Activated CD4-positive, alpha-beta T cell treated with anti-CD3 and anti-CD28 coated beads for 36 hours (primary cell): ENCODE measurements around the gene DHX29. TPM values are rescaled to one million over a fixed set of nuclear protein-coding genes. Genes with fewer than 3 reads are reported as not detected.

Experiments
- ATAC-seq: fragments of 200-7000 bp; cut with Tn5 transposase; one replicate; pipeline ENCODE4 v1.10.0; 2021; ENCODE audit warnings: mild to moderate bottlenecking, moderate library complexity
- CTCF ChIA-PET: fragments of 350-600 bp; sonication (Branson Sonifier 250); formaldehyde crosslinking; loops from one replicate; lab custom pipeline; 2021; ENCODE audit warnings: antibody characterized with exemption; lab: Charles Lee
- POLR2A ChIA-PET: fragments of 350-600 bp; sonication (Branson Sonifier 250); formaldehyde crosslinking; loops from one replicate; lab custom pipeline; 2021; ENCODE audit warnings: antibody characterized with exemption, inconsistent platforms; lab: Charles Lee
- DNase-seq: peaks from one replicate; pipeline ENCODE4 v3.0.0-alpha.2; 2020
- H3K27ac Mint-ChIP-seq: one replicate; pipeline ENCODE4 v1.8.0; 2021; ENCODE audit warnings: mixed read lengths
- H3K27me3 Mint-ChIP-seq: one replicate; pipeline ENCODE4 v1.8.0; 2021; ENCODE audit warnings: mixed read lengths
- H3K36me3 Mint-ChIP-seq: one replicate; pipeline ENCODE4 v1.8.0; 2021; ENCODE audit warnings: low read depth, mixed read lengths
- H3K4me1 Mint-ChIP-seq: one replicate; pipeline ENCODE4 v1.8.0; 2021; ENCODE audit warnings: mixed read lengths
- H3K4me3 Mint-ChIP-seq: one replicate; pipeline ENCODE4 v1.8.0; 2021; ENCODE audit warnings: mild to moderate bottlenecking, moderate library complexity, mixed read lengths
- H3K9me3 Mint-ChIP-seq: one replicate; pipeline ENCODE4 v1.8.0; 2021; ENCODE audit warnings: low read depth, mixed read lengths
- intact Hi-C, 2 experiments: fragments of 100-400 bp; cut with DNase I in 1 of 2; cut with micrococcal nuclease in 1 of 2; formaldehyde crosslinking; loops; one replicate each; pipeline versions ENCODE4 v1.14.2 to v1.15.1; 2022 to 2024; cut with DNase I, micrococcal nuclease
- total RNA-seq, 2 experiments: library from RNA; stranded (reverse); gene quantifications; one replicate each; pipeline ENCODE4 v1.2.3, GENCODE V29; 2021

DHX29 gene
- total RNA-seq, 2 experiments from 2014 or later, result 12.1 to 12.9 TPM

GRCh38 chr5:55232271-55232984, 75.1 kb downstream of the DHX29 start:
- ChIA-PET POLR2A (interaction anchor here (0.5 to 0.6 kb wide), 2 partner anchors 32 to 54 kb away, joined by 3 read pairs; no protein-coding TSS in a partner anchor), CTCF (interaction anchor here (0.6 to 2.0 kb wide), 10 partner anchors 9 to 302 kb away, joined by 3 to 8 read pairs (median 4); partner anchors contain the start of genes CDC20B, DHX29 and MTREX)
- peak overlapping the region; percentile 73 for H3K4me3 Mint-ChIP-seq
- no peaks in the 10 kb centered on the region for H3K36me3 Mint-ChIP-seq
- intact Hi-C loops, result loop anchor here (1.0 to 10.0 kb wide), 2 partner anchors 9 to 328 kb away; no protein-coding TSS in a partner anchor
- no peaks in the 10 kb centered on the region for H3K9me3 Mint-ChIP-seq
- H3K4me1 Mint-ChIP-seq, result peaks cover 36% of the 10 kb centered on the region
- DNase-seq, result peak; percentile 27
- H3K27ac Mint-ChIP-seq, result no peak overlapping the region
- H3K27me3 Mint-ChIP-seq, result peaks cover 67% of the 10 kb centered on the region
- ATAC-seq, result peak; percentile 3

GRCh38 chr5:55231919-55232270, 75.6 kb downstream of the DHX29 start:
- H3K36me3 Mint-ChIP-seq, result no peaks in the 10 kb centered on the region
- ATAC-seq, result no peak
- peaks cover 37% of the 10 kb centered on the region for H3K4me1 Mint-ChIP-seq
- intact Hi-C loops, result loop anchor here (1.0 to 10.0 kb wide), 2 partner anchors 9 to 327 kb away; no protein-coding TSS in a partner anchor
- peak overlapping the region; percentile 73 for H3K4me3 Mint-ChIP-seq
- H3K27ac Mint-ChIP-seq, result no peak overlapping the region
- ChIA-PET POLR2A (interaction anchor here (0.6 kb wide), 1 partner anchor 54 kb away, joined by 3 read pairs; no protein-coding TSS in a partner anchor), CTCF (interaction anchor here (0.6 to 2.0 kb wide), 9 partner anchors 10 to 189 kb away, joined by 3 to 8 read pairs (median 4); partner anchors contain the start of genes CDC20B, DHX29 and MTREX)
- H3K27me3 Mint-ChIP-seq, result peaks cover 66% of the 10 kb centered on the region
- H3K9me3 Mint-ChIP-seq, result no peaks in the 10 kb centered on the region
- no peak for DNase-seq

- POLR2A ChIA-PET, result interaction anchor here (0.6 kb wide), 1 partner anchor 13 kb away, joined by 7 read pairs; no protein-coding TSS in a partner anchor
- DNase-seq (peak; percentile 45), ATAC-seq (no peak)
- H3K4me1 Mint-ChIP-seq, result peaks cover 39% of the 10 kb centered on the region
- no peaks in the 10 kb centered on the region for H3K36me3 Mint-ChIP-seq
- H3K27ac Mint-ChIP-seq, result no peak overlapping the region
- H3K9me3 Mint-ChIP-seq, result no peaks in the 10 kb centered on the region
- peaks cover 62% of the 10 kb centered on the region for H3K27me3 Mint-ChIP-seq
- intact Hi-C loops, result loop anchor here in 1 of 2 experiments (10.0 kb wide), 1 partner anchor 326 kb away; no protein-coding TSS in a partner anchor
- H3K4me3 Mint-ChIP-seq, result peak overlapping the region; percentile 73
- CTCF ChIA-PET, result interaction anchor here (0.6 to 2.0 kb wide), 9 partner anchors 10 to 326 kb away, joined by 3 to 8 read pairs (median 4); partner anchors contain the start of genes CDC20B, DHX29 and MTREX
Observed at GRCh38 chr5:55231029-55231918, 76.2 kb downstream of the DHX29 start.

GRCh38 chr5:55230086-55230629, 77.3 kb downstream of the DHX29 start:
- no peaks in the 10 kb centered on the region for H3K36me3 Mint-ChIP-seq
- ATAC-seq, result peak; percentile 5

GRCh38 chr5:55227664-55228430, 79.6 kb downstream of the DHX29 start:
- ChIA-PET CTCF (interaction anchor here (1.0 to 1.3 kb wide), 3 partner anchors 12 to 78 kb away, joined by 3 to 5 read pairs (median 3); no protein-coding TSS in a partner anchor), POLR2A (interaction anchor here (0.6 kb wide), 1 partner anchor 61 kb away, joined by 4 read pairs; no protein-coding TSS in a partner anchor)
- Mint-ChIP-seq H3K4me3 (peak overlapping the region; percentile 61), H3K9me3 (no peaks in the 10 kb centered on the region), H3K36me3 (no peaks in the 10 kb centered on the region), H3K4me1 (peaks cover 47% of the 10 kb centered on the region), H3K27ac (no peak overlapping the region), H3K27me3 (peaks cover 81% of the 10 kb centered on the region)
- peak; percentile 20 for DNase-seq
- no peak for ATAC-seq
- intact Hi-C loops, result loop anchor here (1.0 to 5.0 kb wide), 4 partner anchors 55 to 304 kb away; partner anchors contain the start of genes DHX29 (in 2 of the 2), MTREX (in 2 of the 2), CDC20B (in 1 of the 2) and PLPP1 (in 1 of the 2)

More at GRCh38 chr5:55230086-55230629, 77.3 kb downstream of the DHX29 start:
- CTCF ChIA-PET, result interaction anchor here (1.0 to 1.9 kb wide), 2 partner anchors 10 to 77 kb away, joined by 4 to 8 read pairs; partner anchors contain the start of genes DHX29 and MTREX
- peaks cover 71% of the 10 kb centered on the region for H3K27me3 Mint-ChIP-seq
- POLR2A ChIA-PET, result no interaction called here
- H3K9me3 Mint-ChIP-seq, result no peaks in the 10 kb centered on the region
- no peak overlapping the region for H3K27ac Mint-ChIP-seq
- no peak overlapping the region for H3K4me3 Mint-ChIP-seq
- DNase-seq, result peak; percentile 29
- intact Hi-C loops, result loop anchor here in 1 of 2 experiments (10.0 kb wide), 1 partner anchor 325 kb away; no protein-coding TSS in a partner anchor
- peaks cover 41% of the 10 kb centered on the region for H3K4me1 Mint-ChIP-seq

- Mint-ChIP-seq H3K4me3 (peak within 1 kb of the TSS; percentile 61), H3K4me1 (peaks cover 45% of the 10 kb centered on the region), H3K9me3 (no peaks in the 10 kb centered on the region), H3K27me3 (peaks cover 82% of the 10 kb centered on the region), H3K27ac (no peak within 1 kb of the TSS), H3K36me3 (no peaks in the 10 kb centered on the region)
- DNase-seq, result peak; percentile 86
- intact Hi-C loops, result loop anchor here (1.0 to 5.0 kb wide), 5 partner anchors 54 to 464 kb away; partner anchors contain the start of genes DHX29 (in 2 of the 2), MTREX (in 2 of the 2), CDC20B (in 1 of the 2) and PLPP1 (in 1 of the 2)
- ChIA-PET CTCF (interaction anchor here (0.5 to 1.8 kb wide), 9 partner anchors 11 to 465 kb away, joined by 3 to 7 read pairs (median 4); partner anchors contain the start of genes DHX29 and MTREX), POLR2A (no interaction called here)
- ATAC-seq, result peak; percentile 57
Observed at GRCh38 chr5:55226934-55227663, 80.4 kb downstream of the DHX29 start, which contains the start of gene MCIDAS. TSS of gene MCIDAS (minus strand) at chr5:55227315. CDS start at chr5:55227138, 177 bp downstream.

- POLR2A ChIA-PET, result no interaction called here
- no peak overlapping the region for H3K27ac Mint-ChIP-seq
- H3K4me1 Mint-ChIP-seq, result peaks cover 37% of the 10 kb centered on the region
- H3K4me3 Mint-ChIP-seq, result peak overlapping the region; percentile 61
- CTCF ChIA-PET, result interaction anchor here (0.5 to 1.8 kb wide), 14 partner anchors 9 to 617 kb away, joined by 3 to 7 read pairs (median 4); partner anchors contain the start of genes DHX29 and MTREX
- DNase-seq (peak; percentile 88), ATAC-seq (peak; percentile 70)
- peaks cover 78% of the 10 kb centered on the region for H3K27me3 Mint-ChIP-seq
- H3K9me3 Mint-ChIP-seq, result no peaks in the 10 kb centered on the region
- H3K36me3 Mint-ChIP-seq, result no peaks in the 10 kb centered on the region
- intact Hi-C loops, result loop anchor here (1.0 to 5.0 kb wide), 3 partner anchors 81 to 465 kb away; partner anchors contain the start of genes DHX29 (in 1 of the 2), MTREX (in 1 of the 2) and PLPP1 (in 1 of the 2)
Observed at GRCh38 chr5:55226027-55226933, 81.2 kb downstream of the DHX29 start.

GRCh38 chr5:55225346-55225745, 82.1 kb downstream of the DHX29 start:
- no peak overlapping the region for H3K27ac Mint-ChIP-seq
- no peak for ATAC-seq

More at GRCh38 chr5:55225346-55225745, 82.1 kb downstream of the DHX29 start:
- Mint-ChIP-seq H3K9me3 (no peaks in the 10 kb centered on the region), H3K4me1 (peaks cover 36% of the 10 kb centered on the region), H3K4me3 (no peak overlapping the region), H3K36me3 (no peaks in the 10 kb centered on the region), H3K27me3 (peaks cover 78% of the 10 kb centered on the region)
- no peak for DNase-seq
- intact Hi-C loops, result loop anchor here (2.0 to 5.0 kb wide), 3 partner anchors 53 to 307 kb away; partner anchors contain the start of genes CDC20B (in 1 of the 2), DHX29 (in 1 of the 2), MTREX (in 1 of the 2) and PLPP1 (in 1 of the 2)
- POLR2A ChIA-PET, result no interaction called here
- CTCF ChIA-PET, result interaction anchor here (0.9 to 1.8 kb wide), 4 partner anchors 54 to 375 kb away, joined by 3 to 5 read pairs (median 3); partner anchors contain the start of gene DHX29
